ENCODE measurements around the gene MED23. TPM values are rescaled to one million over a fixed set of nuclear protein-coding genes. Genes with fewer than 3 reads are reported as not detected.

The MED23 gene, protein sequence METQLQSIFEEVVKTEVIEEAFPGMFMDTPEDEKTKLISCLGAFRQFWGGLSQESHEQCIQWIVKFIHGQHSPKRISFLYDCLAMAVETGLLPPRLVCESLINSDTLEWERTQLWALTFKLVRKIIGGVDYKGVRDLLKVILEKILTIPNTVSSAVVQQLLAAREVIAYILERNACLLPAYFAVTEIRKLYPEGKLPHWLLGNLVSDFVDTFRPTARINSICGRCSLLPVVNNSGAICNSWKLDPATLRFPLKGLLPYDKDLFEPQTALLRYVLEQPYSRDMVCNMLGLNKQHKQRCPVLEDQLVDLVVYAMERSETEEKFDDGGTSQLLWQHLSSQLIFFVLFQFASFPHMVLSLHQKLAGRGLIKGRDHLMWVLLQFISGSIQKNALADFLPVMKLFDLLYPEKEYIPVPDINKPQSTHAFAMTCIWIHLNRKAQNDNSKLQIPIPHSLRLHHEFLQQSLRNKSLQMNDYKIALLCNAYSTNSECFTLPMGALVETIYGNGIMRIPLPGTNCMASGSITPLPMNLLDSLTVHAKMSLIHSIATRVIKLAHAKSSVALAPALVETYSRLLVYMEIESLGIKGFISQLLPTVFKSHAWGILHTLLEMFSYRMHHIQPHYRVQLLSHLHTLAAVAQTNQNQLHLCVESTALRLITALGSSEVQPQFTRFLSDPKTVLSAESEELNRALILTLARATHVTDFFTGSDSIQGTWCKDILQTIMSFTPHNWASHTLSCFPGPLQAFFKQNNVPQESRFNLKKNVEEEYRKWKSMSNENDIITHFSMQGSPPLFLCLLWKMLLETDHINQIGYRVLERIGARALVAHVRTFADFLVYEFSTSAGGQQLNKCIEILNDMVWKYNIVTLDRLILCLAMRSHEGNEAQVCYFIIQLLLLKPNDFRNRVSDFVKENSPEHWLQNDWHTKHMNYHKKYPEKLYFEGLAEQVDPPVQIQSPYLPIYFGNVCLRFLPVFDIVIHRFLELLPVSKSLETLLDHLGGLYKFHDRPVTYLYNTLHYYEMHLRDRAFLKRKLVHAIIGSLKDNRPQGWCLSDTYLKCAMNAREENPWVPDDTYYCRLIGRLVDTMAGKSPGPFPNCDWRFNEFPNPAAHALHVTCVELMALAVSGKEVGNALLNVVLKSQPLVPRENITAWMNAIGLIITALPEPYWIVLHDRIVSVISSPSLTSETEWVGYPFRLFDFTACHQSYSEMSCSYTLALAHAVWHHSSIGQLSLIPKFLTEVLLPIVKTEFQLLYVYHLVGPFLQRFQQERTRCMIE (N-terminal part only)
- 10 to 100 TPM; 25.5 to 26.0 TPM for total RNA-seq

GRCh38 chr6:131627724-131628682, at the start of gene MED23:
Gene MED23 (minus strand): TSS chr6:131628242. CDS start chr6:131628049, 193 bp downstream.
- intact Hi-C loops (cut with micrococcal nuclease) = loop anchor here (1.0 to 10.0 kb wide), 11 partner anchors 12 to 1184 kb away; partner anchors contain the start of genes ENPP1, EPB41L2 and RPS12
- POLR2A ChIA-PET = interaction anchor here (0.5 to 1.4 kb wide), 3 partner anchors 12 to 102 kb away, joined by 3 to 6 read pairs (median 5); no protein-coding TSS in a partner anchor
- Mint-ChIP-seq H3K27me3 (no peaks in the 10 kb centered on the region), H3K4me1 (ENCODE audit: low read depth) (peaks cover 37% of the 10 kb centered on the region), H3K36me3 (peaks cover 14% of the 10 kb centered on the region), H3K4me3 (peak within 1 kb of the TSS; percentile 99), H3K9me3 (no peaks in the 10 kb centered on the region), H3K27ac (peak within 1 kb of the TSS; percentile 85)
- CTCF ChIA-PET = interaction anchor here (0.5 to 4.6 kb wide), 48 partner anchors 9 to 1201 kb away, joined by 3 to 55 read pairs (median 4); partner anchors contain the start of gene ENPP3
- peak; percentile 97 for DNase-seq

DNA sequence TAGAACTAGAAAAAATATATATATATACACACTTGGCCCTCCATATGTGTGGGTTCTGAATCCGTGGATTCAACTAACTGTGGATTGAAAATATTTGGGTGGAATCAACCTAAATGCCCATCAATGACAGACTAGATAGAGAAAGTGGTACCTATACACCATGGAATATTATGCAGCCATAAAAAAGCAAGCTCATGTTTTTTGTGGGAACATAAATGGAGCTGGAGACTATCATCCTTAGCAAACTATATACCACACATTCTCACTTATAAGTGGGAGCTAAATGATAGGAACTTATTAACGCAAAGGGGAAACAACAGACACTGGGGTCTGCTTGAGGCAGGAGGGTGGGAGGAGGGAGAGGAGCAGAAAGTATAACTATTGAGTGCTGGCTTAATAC, 45.1 kb upstream of the MED23 start:
- no peaks in the 10 kb centered on the region for H3K36me3 Mint-ChIP-seq
- H3K9me3 Mint-ChIP-seq = peaks cover 3% of the 10 kb centered on the region
- CTCF ChIA-PET = no interaction called here
- POLR2A ChIA-PET = no interaction called here
- no peaks in the 10 kb centered on the region for H3K4me1 Mint-ChIP-seq (ENCODE audit: low read depth)
- no peak for DNase-seq
- no peak overlapping the region for H3K27ac Mint-ChIP-seq
- H3K27me3 Mint-ChIP-seq = no peaks in the 10 kb centered on the region
- intact Hi-C loops (cut with micrococcal nuclease) = no loop called here
- no peak overlapping the region for H3K4me3 Mint-ChIP-seq

GRCh38 chr6:131669891-131670290, 41.8 kb upstream of the MED23 start:
- H3K36me3 Mint-ChIP-seq = no peaks in the 10 kb centered on the region
- peaks cover 3% of the 10 kb centered on the region for H3K9me3 Mint-ChIP-seq
- DNase-seq = no peak
- no peaks in the 10 kb centered on the region for H3K27me3 Mint-ChIP-seq
- H3K4me3 Mint-ChIP-seq = no peak overlapping the region
- no peaks in the 10 kb centered on the region for H3K4me1 Mint-ChIP-seq (ENCODE audit: low read depth)
- intact Hi-C loops (cut with micrococcal nuclease) = no loop called here
- no peak overlapping the region for H3K27ac Mint-ChIP-seq
- CTCF ChIA-PET = no interaction called here
- POLR2A ChIA-PET = no interaction called here

DNA sequence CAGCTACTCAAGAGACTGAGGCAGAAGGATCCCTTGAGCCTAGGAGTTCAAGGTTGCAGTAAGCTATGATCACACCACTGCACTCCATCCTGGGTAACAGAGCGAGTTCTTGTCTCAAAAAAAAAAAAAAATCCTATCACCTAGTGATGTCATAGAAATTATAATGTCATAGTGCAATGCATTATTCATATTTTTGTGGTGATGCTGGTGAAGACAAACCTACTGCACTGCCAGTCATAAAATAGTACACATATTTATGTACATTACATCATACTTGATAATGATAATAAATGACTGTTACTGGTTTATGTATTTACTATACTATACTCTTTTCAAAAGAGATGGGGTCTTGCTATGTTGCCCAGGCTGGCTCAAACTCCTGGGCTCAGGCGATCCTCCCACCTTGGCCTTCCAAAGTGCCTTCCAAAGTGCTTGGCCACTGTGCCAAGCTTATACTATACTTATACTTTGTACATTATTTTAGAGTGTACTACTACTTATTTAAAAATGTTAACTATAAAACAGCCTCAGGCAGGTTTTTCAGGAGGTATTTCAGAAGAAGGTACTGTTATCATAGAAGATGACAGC, 35.6 kb upstream of the MED23 start:
- no peak overlapping the region for H3K27ac Mint-ChIP-seq
- H3K27me3 Mint-ChIP-seq = no peaks in the 10 kb centered on the region
- no peaks in the 10 kb centered on the region for H3K36me3 Mint-ChIP-seq
- no peaks in the 10 kb centered on the region for H3K4me1 Mint-ChIP-seq (ENCODE audit: low read depth)
- H3K4me3 Mint-ChIP-seq = no peak overlapping the region
- intact Hi-C loops (cut with micrococcal nuclease) = no loop called here
- CTCF ChIA-PET = no interaction called here
- no peaks in the 10 kb centered on the region for H3K9me3 Mint-ChIP-seq
- DNase-seq = no peak
- POLR2A ChIA-PET = interaction anchor here (0.6 kb wide), 1 partner anchor 34 kb away, joined by 3 read pairs; no protein-coding TSS in a partner anchor

- Mint-ChIP-seq H3K4me1 (ENCODE audit: low read depth) (no peaks in the 10 kb centered on the region), H3K36me3 (no peaks in the 10 kb centered on the region), H3K4me3 (no peak overlapping the region), H3K27me3 (no peaks in the 10 kb centered on the region), H3K27ac (no peak overlapping the region), H3K9me3 (no peaks in the 10 kb centered on the region)
- no peak for DNase-seq
- intact Hi-C loops (cut with micrococcal nuclease) = no loop called here
- CTCF ChIA-PET = no interaction called here
- POLR2A ChIA-PET = no interaction called here
These were observed 32.2 kb upstream of the MED23 start for GRCh38 chr6:131660195-131660594.

GRCh38 chr6:131658287-131658686, 30.2 kb upstream of the MED23 start:
- Mint-ChIP-seq H3K4me3 (no peak overlapping the region), H3K4me1 (ENCODE audit: low read depth) (no peaks in the 10 kb centered on the region), H3K36me3 (peaks cover 2% of the 10 kb centered on the region), H3K27ac (no peak overlapping the region), H3K27me3 (no peaks in the 10 kb centered on the region), H3K9me3 (no peaks in the 10 kb centered on the region)
- DNase-seq = no peak
- POLR2A ChIA-PET = no interaction called here
- CTCF ChIA-PET = interaction anchor here (2.0 kb wide), 1 partner anchor 30 kb away, joined by 7 read pairs; the partner anchor contains the start of gene MED23
- intact Hi-C loops (cut with micrococcal nuclease) = no loop called here

GRCh38 chr6:131657630-131658111, 29.6 kb upstream of the MED23 start:
- intact Hi-C loops (cut with micrococcal nuclease) = no loop called here
- Mint-ChIP-seq H3K27me3 (no peaks in the 10 kb centered on the region), H3K4me3 (no peak overlapping the region), H3K4me1 (ENCODE audit: low read depth) (no peaks in the 10 kb centered on the region), H3K9me3 (no peaks in the 10 kb centered on the region), H3K27ac (no peak overlapping the region), H3K36me3 (peaks cover 2% of the 10 kb centered on the region)
- no peak for DNase-seq
- ChIA-PET CTCF (interaction anchor here (2.0 kb wide), 1 partner anchor 29 kb away, joined by 7 read pairs; the partner anchor contains the start of gene MED23), POLR2A (no interaction called here)

DNA sequence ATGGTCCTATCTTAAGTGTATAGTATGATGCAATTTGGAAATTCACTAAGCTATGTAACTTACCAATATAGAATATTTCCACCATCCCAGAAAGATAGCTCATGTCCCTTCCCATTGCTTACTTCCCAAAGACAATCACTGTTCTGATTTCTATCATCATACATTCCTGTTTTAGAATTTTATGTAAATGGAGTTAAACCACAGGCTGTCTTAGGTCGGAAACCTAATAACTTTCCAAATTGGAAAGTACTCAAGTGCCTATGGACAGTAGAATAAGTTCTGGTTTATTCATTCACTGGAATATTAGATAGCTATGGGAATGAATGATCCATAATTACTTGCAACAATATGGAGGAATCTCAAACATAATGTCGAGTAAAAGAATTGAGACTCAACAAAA, 29.2 kb upstream of the MED23 start:
- Mint-ChIP-seq H3K4me3 (no peak overlapping the region), H3K36me3 (peaks cover 2% of the 10 kb centered on the region), H3K9me3 (no peaks in the 10 kb centered on the region), H3K27ac (no peak overlapping the region), H3K4me1 (ENCODE audit: low read depth) (no peaks in the 10 kb centered on the region), H3K27me3 (no peaks in the 10 kb centered on the region)
- POLR2A ChIA-PET = no interaction called here
- intact Hi-C loops (cut with micrococcal nuclease) = no loop called here
- DNase-seq = no peak
- CTCF ChIA-PET = interaction anchor here (0.6 to 2.0 kb wide), 3 partner anchors 29 to 817 kb away, joined by 3 to 7 read pairs (median 4); partner anchors contain the start of gene MED23

DNA sequence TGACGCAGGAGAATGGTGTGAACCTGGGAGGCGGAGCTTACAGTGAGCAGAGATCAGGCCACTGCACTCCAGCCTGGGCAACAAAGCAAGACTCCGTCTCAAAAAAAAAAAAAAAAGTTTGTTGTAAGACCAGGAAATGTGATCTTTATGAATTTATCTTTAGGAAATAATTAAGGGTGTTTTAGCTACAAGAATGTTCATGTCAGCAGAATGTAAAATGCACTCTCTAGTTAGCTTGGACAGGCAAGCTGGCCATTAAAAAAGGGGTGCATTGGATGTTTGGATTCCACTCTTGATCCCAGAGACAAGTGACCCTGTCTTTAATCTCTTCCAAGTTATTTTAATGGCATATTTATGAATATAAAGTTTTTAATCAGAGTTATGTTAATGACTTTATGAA, 28.6 kb upstream of the MED23 start:
- intact Hi-C loops (cut with micrococcal nuclease) = no loop called here
- ChIA-PET POLR2A (no interaction called here), CTCF (interaction anchor here (0.6 to 3.7 kb wide), 3 partner anchors 28 to 818 kb away, joined by 3 to 15 read pairs (median 4); partner anchors contain the start of gene MED23)
- Mint-ChIP-seq H3K27ac (no peak overlapping the region), H3K27me3 (no peaks in the 10 kb centered on the region), H3K9me3 (no peaks in the 10 kb centered on the region), H3K4me3 (no peak overlapping the region), H3K36me3 (peaks cover 2% of the 10 kb centered on the region), H3K4me1 (ENCODE audit: low read depth) (no peaks in the 10 kb centered on the region)
- no peak for DNase-seq

GRCh38 chr6:131655951-131656350, 27.9 kb upstream of the MED23 start:
- no peaks in the 10 kb centered on the region for H3K9me3 Mint-ChIP-seq
- intact Hi-C loops (cut with micrococcal nuclease) = no loop called here
- no peaks in the 10 kb centered on the region for H3K4me1 Mint-ChIP-seq (ENCODE audit: low read depth)
- no peak overlapping the region for H3K27ac Mint-ChIP-seq
- ChIA-PET POLR2A (no interaction called here), CTCF (interaction anchor here (3.7 kb wide), 1 partner anchor 28 kb away, joined by 15 read pairs; the partner anchor contains the start of gene MED23)
- DNase-seq = no peak
- no peak overlapping the region for H3K4me3 Mint-ChIP-seq
- no peaks in the 10 kb centered on the region for H3K27me3 Mint-ChIP-seq
- H3K36me3 Mint-ChIP-seq = peaks cover 2% of the 10 kb centered on the region

Data from activated CD4-positive, alpha-beta memory T cell treated with anti-CD3 and anti-CD28 coated beads for 36 hours (primary cell).